HG03139 (cell line): ENCODE measurements around the gene OR10AD1.
"Not testable (repeated sequence)": the region's sequence is repeated elsewhere in the genome, so short reads cannot be mapped to it uniquely, and the experiment has no call there.

Experiments used
- ATAC-seq: cut with Tn5 transposase; IDR thresholded peaks from one replicate; pipeline ENCODE4 v1.9.1; 2021; ENCODE audit not compliant: unreplicated experiment

The OR10AD1 gene

DNA sequence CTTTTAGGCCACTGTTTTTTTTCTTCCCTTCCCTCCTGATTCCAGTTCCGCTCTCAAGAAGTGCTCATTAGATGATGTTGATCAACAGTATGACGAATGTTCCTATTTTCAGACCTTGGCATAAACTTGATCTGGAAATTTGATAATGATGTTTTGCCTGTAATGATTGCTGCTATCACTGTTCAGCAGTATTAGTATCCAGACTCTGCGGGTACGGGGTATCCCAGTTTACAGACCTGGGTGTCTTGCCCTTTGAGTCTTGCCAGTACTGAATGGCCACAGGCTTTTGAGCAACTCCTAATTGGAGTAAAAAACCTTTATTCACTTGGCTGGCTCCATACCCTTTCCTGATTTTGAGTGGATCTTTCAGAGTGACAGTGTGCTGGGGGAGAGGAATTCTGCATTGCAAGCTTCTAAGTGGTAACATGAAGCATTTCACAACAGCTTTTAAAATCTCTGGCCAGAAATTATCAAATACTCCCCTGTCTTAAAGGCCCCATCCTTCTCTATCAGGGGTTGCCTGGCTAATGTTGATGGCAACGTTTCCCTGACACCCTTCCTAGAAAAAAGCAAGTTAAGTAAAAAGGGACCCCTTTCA is 39.8 kb downstream of the OR10AD1 start:
- no peak for ATAC-seq

DNA sequence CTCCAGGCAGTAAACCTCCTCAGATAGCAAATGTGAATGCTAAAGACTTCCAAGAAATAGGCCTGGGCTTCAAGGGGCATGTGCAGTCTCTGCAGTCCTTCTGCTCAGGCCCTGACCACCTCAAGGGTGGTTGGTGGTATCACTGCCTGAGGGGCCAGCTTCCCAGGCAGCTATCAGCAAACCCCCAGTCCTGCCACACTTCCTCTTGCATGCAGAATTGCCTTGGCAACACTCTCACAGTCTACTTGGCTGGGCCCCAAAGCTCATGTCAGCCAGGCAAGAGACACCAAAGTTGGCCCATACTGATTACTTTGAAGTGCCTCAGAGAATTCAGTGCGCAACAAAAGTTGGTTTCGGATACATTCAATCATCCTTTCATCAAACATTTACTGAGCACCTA is 42.3 kb downstream of the OR10AD1 start:
- ATAC-seq, result no peak

DNA sequence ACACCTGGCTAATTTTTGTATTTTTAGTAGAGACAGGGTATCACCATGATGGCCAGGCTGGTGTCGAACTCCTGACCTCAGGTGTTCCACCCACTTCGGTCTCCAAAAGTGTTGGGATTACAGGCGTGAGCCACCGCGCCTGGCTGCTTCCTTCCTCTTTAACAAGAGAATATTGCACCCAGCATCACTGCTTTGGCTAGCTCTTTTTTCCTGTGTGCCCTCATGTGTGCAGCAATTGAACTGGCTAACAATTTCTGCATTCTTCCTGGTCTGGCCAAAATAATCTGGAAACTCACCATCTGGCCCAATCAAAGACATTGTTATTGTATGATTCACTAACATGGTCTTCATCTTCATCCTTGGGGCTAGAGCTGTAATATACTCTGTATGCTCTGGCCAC is 43.0 kb downstream of the OR10AD1 start:
- ATAC-seq, result no peak

DNA sequence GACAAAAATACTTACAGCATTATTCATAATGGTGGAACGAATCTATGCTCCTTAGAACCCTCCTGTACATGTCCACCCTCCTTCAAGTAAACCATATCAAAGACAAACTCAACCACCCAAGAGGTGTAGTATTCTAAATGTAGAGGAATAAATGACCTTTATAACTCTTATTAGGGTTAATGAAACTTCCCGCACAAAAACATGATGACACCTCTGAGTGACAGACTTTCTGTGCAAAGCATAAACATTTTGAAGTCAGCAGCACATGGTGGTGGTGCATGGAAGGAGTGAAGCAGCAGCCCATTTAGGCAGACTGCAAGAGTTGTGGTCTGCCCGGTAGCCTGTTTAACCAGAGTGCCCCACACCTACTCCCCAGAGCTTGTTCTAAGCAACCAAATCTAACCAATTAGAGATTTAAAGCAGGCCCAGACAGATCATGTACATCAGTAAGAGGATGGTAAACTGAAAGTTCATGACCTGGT is 45.2 kb downstream of the OR10AD1 start:
- ATAC-seq, result no peak

DNA sequence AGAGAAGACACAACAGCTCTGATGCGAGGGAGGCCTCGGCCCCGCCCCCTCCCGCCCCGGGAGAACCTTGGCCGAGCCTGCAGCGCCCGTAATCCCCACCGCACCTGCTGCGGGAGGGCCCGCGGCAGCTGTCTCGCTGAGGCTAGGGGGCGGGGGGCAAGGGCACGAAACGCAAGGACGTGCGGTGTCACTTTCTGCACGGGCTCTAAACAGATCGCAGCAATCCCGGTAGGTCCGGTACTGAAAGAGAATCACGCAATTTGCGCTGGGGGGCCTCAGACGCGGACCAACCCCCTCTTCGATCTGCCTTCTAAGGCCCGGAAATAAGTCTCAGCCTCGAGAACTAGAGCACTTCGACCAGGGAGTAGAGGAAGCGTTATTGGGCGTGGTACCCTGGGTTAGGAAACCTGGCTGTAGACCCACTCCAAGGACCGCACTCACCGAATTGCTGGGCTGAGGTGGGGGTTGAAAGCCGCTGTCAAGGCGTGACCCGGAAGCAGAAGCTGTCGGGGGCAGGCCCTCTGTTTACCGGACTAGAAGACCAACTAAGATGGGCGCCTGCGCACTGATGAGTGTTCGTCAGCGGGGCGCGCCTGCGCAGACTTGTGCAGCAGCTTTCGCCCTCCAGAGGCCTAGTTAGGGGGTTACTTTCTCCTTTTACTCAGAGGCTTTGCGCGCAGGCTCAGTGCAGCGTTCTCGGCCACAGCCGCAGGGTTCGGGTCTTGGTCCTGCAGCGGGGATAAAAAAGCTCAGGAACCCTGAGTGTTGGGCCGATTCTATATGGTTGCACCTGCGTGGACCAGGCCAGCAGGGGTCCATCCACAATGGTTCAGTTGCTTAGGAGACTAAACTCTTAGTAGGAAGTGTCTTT is 45.8 kb downstream of the OR10AD1 start, which contains the start of gene ASB8:
TSS of gene ASB8 (minus strand) at position 498 of the 871 bp plus-strand sequence. CDS start 4,019 bp downstream, outside the sequence.
- ATAC-seq, result peak; percentile 89

DNA sequence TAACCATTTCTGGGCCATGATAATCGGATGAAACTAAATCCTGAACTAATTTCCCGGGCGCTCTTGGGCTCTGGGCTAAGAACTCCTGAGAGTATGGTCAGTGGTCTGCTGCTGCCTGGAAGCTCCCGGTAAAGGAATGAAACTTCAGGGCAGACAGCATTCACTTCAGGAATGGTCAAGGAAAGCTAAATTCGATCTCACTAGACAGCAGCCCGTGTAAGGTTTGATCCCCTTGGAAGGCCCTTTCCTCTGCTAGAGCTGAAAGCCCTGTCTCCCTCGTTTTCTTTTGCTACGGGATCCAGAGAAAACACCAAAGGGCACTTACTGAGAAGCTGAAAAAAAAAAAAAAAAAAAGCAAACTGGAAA is 46.5 kb downstream of the OR10AD1 start:
- ATAC-seq, result no peak

DNA sequence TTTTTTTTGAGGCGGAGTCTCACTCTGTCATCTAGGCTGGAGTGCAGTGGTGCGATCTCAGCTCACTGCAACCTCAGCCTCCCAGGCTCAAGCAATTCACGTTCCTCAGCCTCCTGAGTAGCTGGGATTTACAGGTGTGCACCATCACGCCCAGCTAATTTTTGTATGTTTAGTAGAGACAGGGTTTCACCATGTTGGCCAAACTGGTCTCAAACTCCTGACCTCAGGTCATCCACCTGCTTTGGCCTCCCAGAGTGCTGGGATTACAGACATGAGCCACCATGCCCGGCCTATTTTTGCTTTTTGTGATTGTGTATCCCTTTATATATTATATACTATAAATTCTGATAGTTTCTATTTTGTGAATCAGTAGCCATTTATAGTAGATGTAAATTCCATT is 47.3 kb downstream of the OR10AD1 start:
- not testable (repeated sequence) for ATAC-seq
